Peyer's patch (tissue), 4 donors: ENCODE results near the gene DNMT1. TPM values are rescaled to one million over a fixed set of nuclear protein-coding genes. Genes with fewer than 3 reads are reported as not detected.
A peak's percentile ranks its signal among the peaks of the same experiment; 100 is the strongest.

Experiments
- DNase-seq, 3 donors: peaks; one replicate each; pipeline ENCODE4 v3.0.0-alpha.2; 2017 to 2019
- H3K27ac ChIP-seq, 4 donors: fragments of 200-600 bp; sonication (generic); one replicate each; pipeline ENCODE4 v1.5.1; 2016 to 2019
- H3K27me3 ChIP-seq, 2 donors: fragments of 200-600 bp; sonication (generic); one replicate each; pipeline ENCODE4 v1.5.1; 2019
- H3K36me3 ChIP-seq, 3 donors: fragments of 200-600 bp; sonication (generic); one replicate each; pipeline ENCODE4 v1.5.1; 2016 to 2019
- H3K4me1 ChIP-seq, 4 donors: fragments of 200-600 bp; sonication (generic); one replicate each; pipeline ENCODE4 v1.5.1; 2016 to 2019
- H3K4me3 ChIP-seq, 4 donors: fragments of 200-600 bp; sonication (generic); 1 replicate in 3 of 4; 2 replicates in 1 of 4; pipeline ENCODE4 v1.5.1; 2016 to 2019; ENCODE audit warnings: mild to moderate bottlenecking in 1 of 4
- H3K9me3 ChIP-seq, 4 donors: fragments of 200-600 bp; sonication (generic); one replicate each; pipeline ENCODE4 v1.5.1; 2016 to 2019; ENCODE audit warnings: mild to moderate bottlenecking in 1 of 4
- CTCF ChIP-seq, 6 experiments: fragments of 450-650 bp in 4 of 6; fragments of 200-600 bp in 2 of 6; sonication (generic) in 1 of 6; IDR thresholded peaks; one replicate each; pipeline ENCODE4 v1.5.1; 2017 to 2019; ENCODE audit warnings: antibody characterized with exemption in 6 of 6, mild to moderate bottlenecking in 3 of 6, moderate library complexity in 1 of 6
- POLR2A ChIP-seq, 2 donors: fragments of 450-650 bp; IDR thresholded peaks; one replicate each; pipeline ENCODE4 v1.5.1; 2017; ENCODE audit warnings: antibody characterized with exemption in 2 of 2, mild to moderate bottlenecking in 2 of 2, moderate library complexity in 2 of 2
- total RNA-seq, 4 donors: library from RNA; depleted of rRNA; stranded (reverse); fragments of >200 nt; gene quantifications; one replicate each; pipeline ENCODE4 v1.1.0, GENCODE V29; 2016

The DNMT1 gene
- total RNA-seq, 4 donors from 2014 or later: 22.1 to 195 (median 41.5) TPM

- Histone ChIP-seq H3K27ac (no peak overlapping the region), H3K4me3 (no peak overlapping the region), H3K4me1 (peaks cover 0 to 10% (median 3%) of the 10 kb centered on the region in 4 donors), H3K27me3 (no peaks in the 10 kb centered on the region), H3K9me3 (no peaks in the 10 kb centered on the region), H3K36me3 (peaks cover 0 to 5% (median 0%) of the 10 kb centered on the region in 3 donors)
- no peak for TF ChIP-seq POLR2A (IDR thresholded peaks at IDR 0.05)
- no peak for TF ChIP-seq CTCF (IDR thresholded peaks at IDR 0.05)
- no peak for DNase-seq
These were observed 29.6 kb upstream of the DNMT1 start for GRCh38 chr19:10224337-10224736.

- Histone ChIP-seq H3K36me3 (peaks cover 0 to 5% (median 0%) of the 10 kb centered on the region in 3 donors), H3K27ac (no peak overlapping the region), H3K9me3 (no peaks in the 10 kb centered on the region), H3K4me1 (peaks cover 0 to 6% (median 2%) of the 10 kb centered on the region in 4 donors), H3K27me3 (no peaks in the 10 kb centered on the region), H3K4me3 (no peak overlapping the region)
- TF ChIP-seq CTCF (IDR thresholded peaks at IDR 0.05) (no peak), POLR2A (IDR thresholded peaks at IDR 0.05) (no peak)
- DNase-seq: no peak
These were observed 28.9 kb upstream of the DNMT1 start for GRCh38 chr19:10223488-10224213.

GRCh38 chr19:10222201-10222890 lies 27.6 kb upstream of the DNMT1 start:
- TF ChIP-seq POLR2A (IDR thresholded peaks at IDR 0.05): no peak
- TF ChIP-seq CTCF (IDR thresholded peaks at IDR 0.05): no peak
- H3K27me3 ChIP-seq: no peaks in the 10 kb centered on the region

GRCh38 chr19:10220695-10221094 lies 25.9 kb upstream of the DNMT1 start:
- H3K27me3 ChIP-seq: no peaks in the 10 kb centered on the region
- H3K4me3 ChIP-seq: no peak overlapping the region
- H3K4me1 ChIP-seq: peaks cover 0 to 6% (median 0%) of the 10 kb centered on the region in 4 donors
- no peaks in the 10 kb centered on the region for H3K9me3 ChIP-seq
- DNase-seq: no peak
- TF ChIP-seq CTCF (IDR thresholded peaks at IDR 0.05) (no peak), POLR2A (IDR thresholded peaks at IDR 0.05) (no peak)
- peaks cover 0 to 5% (median 0%) of the 10 kb centered on the region in 3 donors for H3K36me3 ChIP-seq
- no peak overlapping the region for H3K27ac ChIP-seq

More at GRCh38 chr19:10222201-10222890, 27.6 kb upstream of the DNMT1 start:
- Histone ChIP-seq H3K4me1 (peaks cover 0 to 6% (median 0%) of the 10 kb centered on the region in 4 donors), H3K36me3 (peaks cover 0 to 5% (median 0%) of the 10 kb centered on the region in 3 donors), H3K27ac (no peak overlapping the region), H3K4me3 (no peak overlapping the region), H3K9me3 (no peaks in the 10 kb centered on the region)
- no peak for DNase-seq

GRCh38 chr19:10219678-10220077 lies 24.9 kb upstream of the DNMT1 start:
- H3K27ac ChIP-seq: no peak overlapping the region
- TF ChIP-seq POLR2A (IDR thresholded peaks at IDR 0.05): no peak
- peak in 4 of 6 experiments; percentile 24 to 39 (median 31) for TF ChIP-seq CTCF (IDR thresholded peaks at IDR 0.05)

More at GRCh38 chr19:10219678-10220077, 24.9 kb upstream of the DNMT1 start:
- Histone ChIP-seq H3K36me3 (peaks cover 0 to 5% (median 0%) of the 10 kb centered on the region in 3 donors), H3K27me3 (no peaks in the 10 kb centered on the region), H3K4me3 (no peak overlapping the region), H3K9me3 (no peaks in the 10 kb centered on the region), H3K4me1 (peaks cover 0 to 6% (median 0%) of the 10 kb centered on the region in 4 donors)
- DNase-seq: no peak
